ENCODE results near the gene INAFM1. TPM values are rescaled to one million over a fixed set of nuclear protein-coding genes. Genes with fewer than 3 reads are reported as not detected.

INAFM1 gene
- polyA plus RNA-seq, 1 experiment: 2.4 TPM

DNA sequence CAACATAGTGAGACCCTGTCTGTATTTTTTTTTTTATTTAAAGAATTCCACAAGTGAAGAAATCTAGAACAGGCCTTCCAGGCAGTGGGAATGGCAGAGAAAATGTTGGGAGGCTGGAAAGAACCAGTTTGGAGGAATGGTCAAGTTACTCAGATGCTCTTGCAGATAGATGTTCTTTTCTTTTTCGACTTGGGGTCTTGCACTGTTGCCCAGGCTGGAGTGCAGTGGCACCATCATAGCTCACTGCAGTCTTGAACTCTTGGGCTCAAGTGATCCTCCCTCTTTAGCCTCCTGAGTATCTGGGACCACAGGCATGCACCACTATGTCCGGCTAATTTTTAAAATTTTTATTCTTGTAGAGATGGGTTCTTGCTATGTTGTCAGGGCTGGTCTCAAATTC, 35.6 kb downstream of the INAFM1 start:
- POLR2A ChIA-PET: no interaction called here

GRCh38 chr19:47310819-47311218, 36.1 kb downstream of the INAFM1 start:
- Histone ChIP-seq H3K9me3 (ENCODE audit: control insufficient read depth, insufficient read depth, low read length) (no peaks in the 10 kb centered on the region), H3K27ac (ENCODE audit: low read depth, low read length) (no peak overlapping the region), H3K27me3 (ENCODE audit: control insufficient read depth, insufficient read depth, low read length) (no peaks in the 10 kb centered on the region), H3K4me3 (ENCODE audit: low read depth, low read length) (no peak overlapping the region)
- CTCF ChIA-PET: no interaction called here
- TF ChIP-seq CTCF (IDR thresholded peaks at IDR 0.05; ENCODE audit: low read depth, low read length): no peak
- POLR2A ChIA-PET: no interaction called here
- DNase-seq (ENCODE audit: low read depth, low spot score): no peak

More for the DNA sequence above, 35.6 kb downstream of the INAFM1 start:
- CTCF ChIA-PET: no interaction called here
- H3K9me3 ChIP-seq (ENCODE audit: control insufficient read depth, insufficient read depth, low read length): no peaks in the 10 kb centered on the region
- no peak for TF ChIP-seq CTCF (IDR thresholded peaks at IDR 0.05; ENCODE audit: low read depth, low read length)
- H3K27me3 ChIP-seq (ENCODE audit: control insufficient read depth, insufficient read depth, low read length): no peaks in the 10 kb centered on the region
- no peak for DNase-seq (ENCODE audit: low read depth, low spot score)
- no peak overlapping the region for H3K4me3 ChIP-seq (ENCODE audit: low read depth, low read length)
- no peak overlapping the region for H3K27ac ChIP-seq (ENCODE audit: low read depth, low read length)

- H3K27me3 ChIP-seq (ENCODE audit: control insufficient read depth, insufficient read depth, low read length): no peaks in the 10 kb centered on the region
- ChIA-PET POLR2A (no interaction called here), CTCF (no interaction called here)
- H3K9me3 ChIP-seq (ENCODE audit: control insufficient read depth, insufficient read depth, low read length): no peaks in the 10 kb centered on the region
- no peak for DNase-seq (ENCODE audit: low read depth, low spot score)
- TF ChIP-seq CTCF (IDR thresholded peaks at IDR 0.05; ENCODE audit: low read depth, low read length): no peak
- no peak overlapping the region for H3K27ac ChIP-seq (ENCODE audit: low read depth, low read length)
- H3K4me3 ChIP-seq (ENCODE audit: low read depth, low read length): no peak overlapping the region
Observed at GRCh38 chr19:47312366-47313006, 37.8 kb downstream of the INAFM1 start.

GRCh38 chr19:47313754-47314295, 39.1 kb downstream of the INAFM1 start:
- H3K27me3 ChIP-seq (ENCODE audit: control insufficient read depth, insufficient read depth, low read length): no peaks in the 10 kb centered on the region
- CTCF ChIA-PET: interaction anchor here (0.5 kb wide), 1 partner anchor 32 kb away, joined by 6 read pairs; no protein-coding TSS in a partner anchor
- no peaks in the 10 kb centered on the region for H3K9me3 ChIP-seq (ENCODE audit: control insufficient read depth, insufficient read depth, low read length)
- no peak overlapping the region for H3K27ac ChIP-seq (ENCODE audit: low read depth, low read length)
- no peak for DNase-seq (ENCODE audit: low read depth, low spot score)
- no peak overlapping the region for H3K4me3 ChIP-seq (ENCODE audit: low read depth, low read length)
- no peak for TF ChIP-seq CTCF (IDR thresholded peaks at IDR 0.05; ENCODE audit: low read depth, low read length)
- POLR2A ChIA-PET: no interaction called here

DNA sequence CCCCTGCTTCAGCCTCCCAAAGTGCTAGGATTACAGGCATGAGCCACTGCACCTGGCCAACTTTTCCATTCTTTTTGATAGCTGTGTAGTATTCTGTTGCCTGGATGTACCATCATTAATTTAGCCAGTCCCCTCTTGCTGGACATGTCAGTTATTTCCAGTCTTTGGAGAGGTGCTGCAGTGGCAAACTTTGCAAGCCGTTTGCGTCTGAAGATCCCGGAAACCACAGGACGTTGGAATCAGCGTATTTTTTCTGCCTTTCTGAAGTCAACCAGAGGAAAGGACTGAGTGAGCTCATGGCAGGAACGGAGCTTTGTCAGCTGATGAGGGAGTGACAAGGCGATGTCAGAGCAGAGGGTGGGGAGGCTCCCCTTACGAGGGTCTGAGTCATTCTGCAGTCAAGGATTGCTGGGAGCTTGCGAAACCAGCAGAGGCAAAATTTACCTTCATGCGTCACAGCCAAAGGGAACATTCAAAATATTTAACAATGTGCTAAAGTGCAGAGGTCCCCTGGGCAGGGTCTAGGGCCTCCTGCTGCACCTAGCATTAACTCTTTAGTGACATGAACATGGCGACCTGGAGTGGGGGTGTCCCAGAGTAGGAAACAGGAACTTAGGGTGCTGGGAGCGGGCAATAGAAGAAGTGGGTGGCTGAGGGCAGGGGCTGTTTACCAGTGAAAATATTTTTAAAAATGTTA, 40.6 kb downstream of the INAFM1 start:
- Histone ChIP-seq H3K4me3 (ENCODE audit: low read depth, low read length) (no peak overlapping the region), H3K27me3 (ENCODE audit: control insufficient read depth, insufficient read depth, low read length) (no peaks in the 10 kb centered on the region), H3K27ac (ENCODE audit: low read depth, low read length) (peak overlapping the region; percentile 65), H3K9me3 (ENCODE audit: control insufficient read depth, insufficient read depth, low read length) (peaks cover 5% of the 10 kb centered on the region; the same call in 1 of the 2 replicates)
- peak; percentile 77 for DNase-seq (ENCODE audit: low read depth, low spot score)
- POLR2A ChIA-PET: interaction anchor here (0.5 kb wide), 1 partner anchor 34 kb away, joined by 5 read pairs; the partner anchor contains the start of gene DHX34
- CTCF ChIA-PET: interaction anchor here (1.1 to 3.3 kb wide), 4 partner anchors 10 to 113 kb away, joined by 3 to 19 read pairs (median 4); partner anchors contain the start of gene DHX34
- TF ChIP-seq CTCF (IDR thresholded peaks at IDR 0.05; ENCODE audit: low read depth, low read length): no peak

All from AG04450 (cell line).